RWPE1 (cell line): ENCODE measurements around the gene MPZL3.

Source experiments
- CTCF ChIA-PET: fragments of 350-600 bp; sonication (Branson Sonifier 250); formaldehyde crosslinking; extraction: SDS; loops from one replicate; lab custom pipeline; 2021; lab: Yijun Ruan, JAX
- POLR2A ChIA-PET: fragments of 400-600 bp; formaldehyde crosslinking; extraction: SDS; loops from one replicate; lab custom pipeline; 2020; ENCODE audit warnings: antibody characterized with exemption; ENCODE audit not compliant: low non-redundant PET; lab: Yijun Ruan, JAX
- DNase-seq: peaks from one replicate; pipeline ENCODE4 v3.0.0; 2012; ENCODE audit warnings: low spot score
- H3K27ac ChIP-seq: fragments of 450-650 bp; 2 replicates; pipeline ENCODE4 v1.5.1; 2017
- CTCF ChIP-seq: fragments of 450-650 bp; conservative IDR thresholded peaks from 2 replicates; pipeline ENCODE4 v1.5.1; 2017; ENCODE audit warnings: low read depth, mild to moderate bottlenecking

MPZL3 gene

GRCh38 chr11:118211006-118211405, 41.2 kb downstream of the MPZL3 start:
- no peak for DNase-seq
- CTCF ChIA-PET, result no interaction called here
- H3K27ac ChIP-seq, result no peak overlapping the region
- TF ChIP-seq CTCF, result no peak
- POLR2A ChIA-PET, result no interaction called here

GRCh38 chr11:118210323-118210722, 41.8 kb downstream of the MPZL3 start:
- POLR2A ChIA-PET, result no interaction called here
- no peak for TF ChIP-seq CTCF
- CTCF ChIA-PET, result no interaction called here
- no peak for DNase-seq
- no peak overlapping the region for H3K27ac ChIP-seq

- POLR2A ChIA-PET, result no interaction called here
- H3K27ac ChIP-seq, result no peak overlapping the region
- TF ChIP-seq CTCF, result no peak
- no peak for DNase-seq
- CTCF ChIA-PET, result interaction anchor here (1.9 kb wide), 1 partner anchor 11 kb away, joined by 8 read pairs; no protein-coding TSS in a partner anchor
Measured at GRCh38 chr11:118209033-118209432, 43.1 kb downstream of the MPZL3 start.

GRCh38 chr11:118207079-118207478, 45.1 kb downstream of the MPZL3 start:
- no peak for DNase-seq
- CTCF ChIA-PET, result interaction anchor here (1.9 kb wide), 1 partner anchor 9 kb away, joined by 8 read pairs; no protein-coding TSS in a partner anchor
- H3K27ac ChIP-seq, result no peak overlapping the region
- TF ChIP-seq CTCF, result no peak
- POLR2A ChIA-PET, result no interaction called here

GRCh38 chr11:118206391-118207031, 45.7 kb downstream of the MPZL3 start:
- POLR2A ChIA-PET, result no interaction called here

GRCh38 chr11:118205606-118206378, 46.4 kb downstream of the MPZL3 start:
- H3K27ac ChIP-seq, result no peak overlapping the region
- TF ChIP-seq CTCF, result no peak
- CTCF ChIA-PET, result no interaction called here
- POLR2A ChIA-PET, result no interaction called here
- no peak for DNase-seq

More at GRCh38 chr11:118206391-118207031, 45.7 kb downstream of the MPZL3 start:
- DNase-seq, result no peak
- no peak for TF ChIP-seq CTCF
- CTCF ChIA-PET, result no interaction called here
- no peak overlapping the region for H3K27ac ChIP-seq
